HG03196 (cell line): Measurements from ENCODE around the gene PPP1R2.
"Not testable (repeated sequence)": the region's sequence is repeated elsewhere in the genome, so short reads cannot be mapped to it uniquely, and the experiment has no call there.

Source experiments
- ATAC-seq: cut with Tn5 transposase; IDR thresholded peaks from one replicate; pipeline ENCODE4 v1.9.1; 2021; ENCODE audit not compliant: unreplicated experiment

Gene PPP1R2

GRCh38 chr3:195540027-195540426, 3.1 kb downstream of the PPP1R2 start:
- ATAC-seq = no peak

- no peak for ATAC-seq
Observed at GRCh38 chr3:195539479-195539878, 3.6 kb downstream of the PPP1R2 start.

- peak; percentile 45 for ATAC-seq
Observed at GRCh38 chr3:195537995-195538394, 5.1 kb downstream of the PPP1R2 start.

- ATAC-seq = no peak
Observed at GRCh38 chr3:195535293-195535692, 7.8 kb downstream of the PPP1R2 start.

GRCh38 chr3:195532834-195533233, 10.3 kb downstream of the PPP1R2 start:
- no peak for ATAC-seq

- no peak for ATAC-seq
Observed at GRCh38 chr3:195532345-195532744, 10.8 kb downstream of the PPP1R2 start.

GRCh38 chr3:195531683-195532082, 11.4 kb downstream of the PPP1R2 start:
- no peak for ATAC-seq

- no peak for ATAC-seq
Observed at GRCh38 chr3:195526492-195526891, 16.6 kb downstream of the PPP1R2 start.

- ATAC-seq = no peak
Observed at GRCh38 chr3:195524171-195524896, 18.8 kb downstream of the PPP1R2 start.

- no peak for ATAC-seq
Observed at GRCh38 chr3:195522254-195523023, 20.7 kb downstream of the PPP1R2 start.

GRCh38 chr3:195517030-195517429, 26.1 kb downstream of the PPP1R2 start:
- no peak for ATAC-seq

- not testable (repeated sequence) for ATAC-seq
Observed at GRCh38 chr3:195514610-195515235, 28.4 kb downstream of the PPP1R2 start.

GRCh38 chr3:195512798-195513345, 30.3 kb downstream of the PPP1R2 start:
- ATAC-seq = no peak

- ATAC-seq = no peak
Observed at GRCh38 chr3:195511136-195511535, 32.0 kb downstream of the PPP1R2 start.

GRCh38 chr3:195508185-195508584, 34.9 kb downstream of the PPP1R2 start:
- ATAC-seq = no peak

- no peak for ATAC-seq
Observed at GRCh38 chr3:195475614-195476013, 67.5 kb downstream of the PPP1R2 start.

- not testable (repeated sequence) for ATAC-seq
Observed at GRCh38 chr3:195475116-195475515, 68.0 kb downstream of the PPP1R2 start.

GRCh38 chr3:195468841-195469240, 74.3 kb downstream of the PPP1R2 start:
- ATAC-seq = no peak

GRCh38 chr3:195468391-195468776, 74.7 kb downstream of the PPP1R2 start:
- ATAC-seq = no peak

- ATAC-seq = no peak
Observed at GRCh38 chr3:195467641-195468390, 75.3 kb downstream of the PPP1R2 start.

- ATAC-seq = no peak
Observed at GRCh38 chr3:195466251-195466650, 76.9 kb downstream of the PPP1R2 start.
